Measurements from ENCODE around the gene ICE2. TPM values are rescaled to one million over a fixed set of nuclear protein-coding genes. Genes with fewer than 3 reads are reported as not detected.
A peak's percentile ranks its signal among the peaks of the same experiment; 100 is the strongest.

ICE2 gene
- total and polyA plus RNA-seq, 11 donors, result 8.4 to 28.8 (median 21.6) TPM

- H3K27ac ChIP-seq, result no peak overlapping the region
- no peaks in the 10 kb centered on the region for H3K9me3 ChIP-seq
- no peak overlapping the region for H3K4me3 ChIP-seq
- ATAC-seq (no peak), DNase-seq (no peak)
- WGBS, 4 donors, result 29 to 46% (median 39%) methylated on average over 3 of the region's 3 CpGs
- H3K4me1 ChIP-seq, result peaks cover 0 to 17% (median 5%) of the 10 kb centered on the region in 12 donors
- intact Hi-C loops (cut with DNase I), result loop anchor here in 1 of 10 donors (5.0 kb wide), 1 partner anchor 44 kb away; no protein-coding TSS in a partner anchor
- peaks cover 0 to 3% (median 0%) of the 10 kb centered on the region in 9 donors for H3K36me3 ChIP-seq
- H3K27me3 ChIP-seq, result no peaks in the 10 kb centered on the region
- TF ChIP-seq, protein P1, sequence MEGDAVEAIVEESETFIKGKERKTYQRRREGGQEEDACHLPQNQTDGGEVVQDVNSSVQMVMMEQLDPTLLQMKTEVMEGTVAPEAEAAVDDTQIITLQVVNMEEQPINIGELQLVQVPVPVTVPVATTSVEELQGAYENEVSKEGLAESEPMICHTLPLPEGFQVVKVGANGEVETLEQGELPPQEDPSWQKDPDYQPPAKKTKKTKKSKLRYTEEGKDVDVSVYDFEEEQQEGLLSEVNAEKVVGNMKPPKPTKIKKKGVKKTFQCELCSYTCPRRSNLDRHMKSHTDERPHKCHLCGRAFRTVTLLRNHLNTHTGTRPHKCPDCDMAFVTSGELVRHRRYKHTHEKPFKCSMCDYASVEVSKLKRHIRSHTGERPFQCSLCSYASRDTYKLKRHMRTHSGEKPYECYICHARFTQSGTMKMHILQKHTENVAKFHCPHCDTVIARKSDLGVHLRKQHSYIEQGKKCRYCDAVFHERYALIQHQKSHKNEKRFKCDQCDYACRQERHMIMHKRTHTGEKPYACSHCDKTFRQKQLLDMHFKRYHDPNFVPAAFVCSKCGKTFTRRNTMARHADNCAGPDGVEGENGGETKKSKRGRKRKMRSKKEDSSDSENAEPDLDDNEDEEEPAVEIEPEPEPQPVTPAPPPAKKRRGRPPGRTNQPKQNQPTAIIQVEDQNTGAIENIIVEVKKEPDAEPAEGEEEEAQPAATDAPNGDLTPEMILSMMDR (IDR thresholded peaks at IDR 0.05), result no peak
- TF ChIP-seq POLR2A (IDR thresholded peaks at IDR 0.05), result no peak
Observed at GRCh38 chr15:60400944-60401343, 78.0 kb downstream of the ICE2 start.

GRCh38 chr15:60399931-60400330 is 79.0 kb downstream of the ICE2 start:
- intact Hi-C loops (cut with DNase I), result loop anchor here in 7 of 10 donors (2.0 to 5.0 kb wide), 4 partner anchors 38 to 79 kb away; partner anchors contain the start of gene ICE2 (in 1 of the 7)
- ATAC-seq, result no peak

GRCh38 chr15:60399246-60399915 is 79.6 kb downstream of the ICE2 start:
- H3K4me3 ChIP-seq, result peak overlapping the region in 4 of 12 donors; percentile 5 to 79 (median 12)
- no peak for TF ChIP-seq POLR2A (IDR thresholded peaks at IDR 0.05)
- TF ChIP-seq, protein P1 (IDR thresholded peaks at IDR 0.05), result no peak
- intact Hi-C loops (cut with DNase I), result loop anchor here in 6 of 10 donors (2.0 to 5.0 kb wide), 3 partner anchors 37 to 79 kb away; partner anchors contain the start of gene ICE2 (in 1 of the 6)
- ATAC-seq, result no peak
- no peaks in the 10 kb centered on the region for H3K27me3 ChIP-seq
- DNase-seq, result no peak
- H3K36me3 ChIP-seq, result peaks cover 0 to 17% (median 6%) of the 10 kb centered on the region in 9 donors
- no peaks in the 10 kb centered on the region for H3K9me3 ChIP-seq
- H3K27ac ChIP-seq, result peak overlapping the region in 11 of 12 donors; percentile 1 to 95 (median 48)
- 57 to 67% (median 62%) methylated on average over 21 of the region's 21 CpGs for WGBS, 4 donors
- peaks cover under 1 to 33% (median 20%) of the 10 kb centered on the region in 12 donors for H3K4me1 ChIP-seq

More at GRCh38 chr15:60399931-60400330, 79.0 kb downstream of the ICE2 start:
- WGBS, 4 donors, result 53 to 74% (median 62%) methylated on average over 1 of the region's 1 CpG
- H3K9me3 ChIP-seq, result no peaks in the 10 kb centered on the region
- peak overlapping the region in 7 of 12 donors; percentile 13 to 64 (median 57) for H3K27ac ChIP-seq
- no peaks in the 10 kb centered on the region for H3K27me3 ChIP-seq
- H3K4me3 ChIP-seq, result no peak overlapping the region
- peaks cover 0 to 27% (median 15%) of the 10 kb centered on the region in 12 donors for H3K4me1 ChIP-seq
- TF ChIP-seq, protein P1 (IDR thresholded peaks at IDR 0.05), result no peak
- TF ChIP-seq POLR2A (IDR thresholded peaks at IDR 0.05), result no peak
- H3K36me3 ChIP-seq, result peaks cover 0 to 12% (median 6%) of the 10 kb centered on the region in 9 donors
- DNase-seq, result no peak

- no peaks in the 10 kb centered on the region for H3K9me3 ChIP-seq
- ATAC-seq (peak; percentile 66 to 85 (median 84)), DNase-seq (peak; percentile 88 to 94 (median 90))
- WGBS, 4 donors, result 0 to 1% (median 0%) methylated on average over 34 to 53 of the region's 53 CpGs
- intact Hi-C loops (cut with DNase I), result loop anchor here in 6 of 10 donors (1.0 to 5.0 kb wide), 4 partner anchors 36 to 81 kb away; partner anchors contain the start of gene ICE2 (in 1 of the 6)
- peak in 1 of 2 donors; percentile 83 for TF ChIP-seq POLR2A (IDR thresholded peaks at IDR 0.05)
- TF ChIP-seq, protein P1 (IDR thresholded peaks at IDR 0.05), result no peak
- H3K27me3 ChIP-seq, result no peaks in the 10 kb centered on the region
- peak within 1 kb of the TSS; percentile 73 to 99 (median 94) for H3K27ac ChIP-seq
- peak within 1 kb of the TSS; percentile 66 to 90 (median 75) for H3K4me3 ChIP-seq
- H3K4me1 ChIP-seq, result peaks cover 3 to 45% (median 35%) of the 10 kb centered on the region in 12 donors
- peaks cover 0 to 27% (median 6%) of the 10 kb centered on the region in 9 donors for H3K36me3 ChIP-seq
Observed at GRCh38 chr15:60397772-60398445, 81.0 kb downstream of the ICE2 start, which contains the start of gene ANXA2. TSS of gene ANXA2 (minus strand) at chr15:60397986. CDS start at chr15:60386075, 11,911 bp downstream.
